Peyer's patch (tissue), 4 donors: ENCODE data around the gene CFAP54. TPM values are rescaled to one million over a fixed set of nuclear protein-coding genes. Genes with fewer than 3 reads are reported as not detected.

Experiments
- DNase-seq, 3 donors: peaks; one replicate each; pipeline ENCODE4 v3.0.0-alpha.2; 2017 to 2019
- H3K27ac ChIP-seq, 4 donors: fragments of 200-600 bp; sonication (generic); one replicate each; pipeline ENCODE4 v1.5.1; 2016 to 2019
- H3K27me3 ChIP-seq, 2 donors: fragments of 200-600 bp; sonication (generic); one replicate each; pipeline ENCODE4 v1.5.1; 2019
- H3K36me3 ChIP-seq, 3 donors: fragments of 200-600 bp; sonication (generic); one replicate each; pipeline ENCODE4 v1.5.1; 2016 to 2019
- H3K4me1 ChIP-seq, 4 donors: fragments of 200-600 bp; sonication (generic); one replicate each; pipeline ENCODE4 v1.5.1; 2016 to 2019
- H3K4me3 ChIP-seq, 4 donors: fragments of 200-600 bp; sonication (generic); 1 replicate in 3 of 4; 2 replicates in 1 of 4; pipeline ENCODE4 v1.5.1; 2016 to 2019; ENCODE audit warnings: mild to moderate bottlenecking in 1 of 4
- H3K9me3 ChIP-seq, 4 donors: fragments of 200-600 bp; sonication (generic); one replicate each; pipeline ENCODE4 v1.5.1; 2016 to 2019; ENCODE audit warnings: mild to moderate bottlenecking in 1 of 4
- POLR2A ChIP-seq, 2 donors: fragments of 450-650 bp; IDR thresholded peaks; one replicate each; pipeline ENCODE4 v1.5.1; 2017; ENCODE audit warnings: antibody characterized with exemption in 2 of 2, mild to moderate bottlenecking in 2 of 2, moderate library complexity in 2 of 2
- total RNA-seq, 4 donors: library from RNA; depleted of rRNA; stranded (reverse); fragments of >200 nt; gene quantifications; one replicate each; pipeline ENCODE4 v1.1.0, GENCODE V29; 2016
- TF ChIP-seq, protein P1 (sequence below), 6 experiments: fragments of 450-650 bp in 4 of 6; fragments of 200-600 bp in 2 of 6; sonication (generic) in 1 of 6; IDR thresholded peaks; one replicate each; pipeline ENCODE4 v1.5.1; 2017 to 2019; ENCODE audit warnings: antibody characterized with exemption in 6 of 6, mild to moderate bottlenecking in 3 of 6, moderate library complexity in 1 of 6

Gene CFAP54
- total RNA-seq, 4 donors from 2014 or later, result 0.80 to 2.7 (median 0.83) TPM; not detected in 1

DNA sequence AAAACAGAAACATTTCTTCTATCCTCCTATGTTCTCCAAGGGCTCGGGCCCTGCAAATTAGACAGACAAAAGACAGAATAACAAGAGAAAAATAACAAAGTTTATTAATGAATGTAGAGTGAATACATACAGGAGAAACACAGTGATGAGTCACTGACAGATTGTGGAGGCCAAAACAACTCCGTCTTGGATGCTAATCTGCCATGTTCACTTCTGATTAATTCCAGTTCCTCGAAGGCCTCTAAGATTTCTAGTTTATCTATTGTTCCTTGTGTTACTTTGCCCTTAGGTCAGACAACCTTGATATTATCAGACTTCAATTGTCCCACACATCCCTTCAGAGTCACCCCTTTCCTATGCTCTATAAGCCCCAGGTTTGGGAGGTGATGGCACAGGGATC, 390.8 kb downstream of the CFAP54 start:
- DNase-seq, result no peak
- Histone ChIP-seq H3K27me3 (no peaks in the 10 kb centered on the region), H3K36me3 (no peaks in the 10 kb centered on the region), H3K4me1 (no peaks in the 10 kb centered on the region), H3K9me3 (no peaks in the 10 kb centered on the region), H3K4me3 (no peak overlapping the region), H3K27ac (no peak overlapping the region)
- TF ChIP-seq, protein P1, sequence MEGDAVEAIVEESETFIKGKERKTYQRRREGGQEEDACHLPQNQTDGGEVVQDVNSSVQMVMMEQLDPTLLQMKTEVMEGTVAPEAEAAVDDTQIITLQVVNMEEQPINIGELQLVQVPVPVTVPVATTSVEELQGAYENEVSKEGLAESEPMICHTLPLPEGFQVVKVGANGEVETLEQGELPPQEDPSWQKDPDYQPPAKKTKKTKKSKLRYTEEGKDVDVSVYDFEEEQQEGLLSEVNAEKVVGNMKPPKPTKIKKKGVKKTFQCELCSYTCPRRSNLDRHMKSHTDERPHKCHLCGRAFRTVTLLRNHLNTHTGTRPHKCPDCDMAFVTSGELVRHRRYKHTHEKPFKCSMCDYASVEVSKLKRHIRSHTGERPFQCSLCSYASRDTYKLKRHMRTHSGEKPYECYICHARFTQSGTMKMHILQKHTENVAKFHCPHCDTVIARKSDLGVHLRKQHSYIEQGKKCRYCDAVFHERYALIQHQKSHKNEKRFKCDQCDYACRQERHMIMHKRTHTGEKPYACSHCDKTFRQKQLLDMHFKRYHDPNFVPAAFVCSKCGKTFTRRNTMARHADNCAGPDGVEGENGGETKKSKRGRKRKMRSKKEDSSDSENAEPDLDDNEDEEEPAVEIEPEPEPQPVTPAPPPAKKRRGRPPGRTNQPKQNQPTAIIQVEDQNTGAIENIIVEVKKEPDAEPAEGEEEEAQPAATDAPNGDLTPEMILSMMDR (IDR thresholded peaks at IDR 0.05), result no peak
- TF ChIP-seq POLR2A (IDR thresholded peaks at IDR 0.05), result no peak

DNA sequence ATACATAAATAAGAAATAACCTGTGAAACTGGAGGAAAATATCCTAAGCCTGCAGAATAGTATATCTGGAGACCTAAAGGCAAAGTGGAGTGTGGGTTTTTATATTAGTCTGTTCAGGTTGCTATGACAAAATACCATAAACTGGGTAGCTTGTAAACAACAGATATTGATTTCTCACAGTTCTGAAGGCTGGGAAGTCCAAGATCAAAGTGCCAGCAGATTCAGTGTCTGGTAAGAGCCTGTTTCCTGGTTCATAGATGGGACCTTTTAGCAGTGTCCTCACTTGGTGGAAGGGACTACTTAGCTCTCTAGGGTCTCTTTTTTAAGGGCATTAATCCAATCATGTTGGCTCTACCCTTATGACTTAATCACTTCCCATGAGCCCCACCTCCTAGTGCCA, 392.2 kb downstream of the CFAP54 start:
- Histone ChIP-seq H3K27me3 (no peaks in the 10 kb centered on the region), H3K27ac (no peak overlapping the region), H3K4me3 (no peak overlapping the region), H3K4me1 (no peaks in the 10 kb centered on the region), H3K36me3 (no peaks in the 10 kb centered on the region), H3K9me3 (no peaks in the 10 kb centered on the region)
- no peak for DNase-seq
- TF ChIP-seq, protein P1 (IDR thresholded peaks at IDR 0.05), result no peak
- TF ChIP-seq POLR2A (IDR thresholded peaks at IDR 0.05), result no peak

DNA sequence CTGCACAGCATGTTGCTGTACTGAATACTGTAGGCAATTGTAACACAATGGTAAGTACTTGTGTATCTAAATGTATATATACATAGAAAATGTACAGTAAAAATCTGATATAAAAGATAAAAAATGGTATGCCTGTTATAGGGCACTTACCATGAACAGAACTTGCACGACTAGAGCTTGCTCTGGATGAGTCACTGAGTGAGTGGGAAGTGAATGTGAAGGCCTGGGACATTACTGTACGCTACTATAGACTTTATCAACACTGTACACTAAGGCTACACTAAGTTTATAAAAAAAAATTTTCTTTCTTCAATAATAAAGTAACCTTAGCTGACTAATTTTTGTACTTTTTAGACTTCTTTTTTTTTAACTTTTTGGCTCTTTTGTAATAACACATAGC, 393.5 kb downstream of the CFAP54 start:
- no peaks in the 10 kb centered on the region for H3K9me3 ChIP-seq
- DNase-seq, result no peak
- no peak overlapping the region for H3K4me3 ChIP-seq
- no peak overlapping the region for H3K27ac ChIP-seq
- TF ChIP-seq, protein P1 (IDR thresholded peaks at IDR 0.05), result no peak
- TF ChIP-seq POLR2A (IDR thresholded peaks at IDR 0.05), result no peak
- no peaks in the 10 kb centered on the region for H3K4me1 ChIP-seq
- H3K27me3 ChIP-seq, result no peaks in the 10 kb centered on the region
- H3K36me3 ChIP-seq, result no peaks in the 10 kb centered on the region

DNA sequence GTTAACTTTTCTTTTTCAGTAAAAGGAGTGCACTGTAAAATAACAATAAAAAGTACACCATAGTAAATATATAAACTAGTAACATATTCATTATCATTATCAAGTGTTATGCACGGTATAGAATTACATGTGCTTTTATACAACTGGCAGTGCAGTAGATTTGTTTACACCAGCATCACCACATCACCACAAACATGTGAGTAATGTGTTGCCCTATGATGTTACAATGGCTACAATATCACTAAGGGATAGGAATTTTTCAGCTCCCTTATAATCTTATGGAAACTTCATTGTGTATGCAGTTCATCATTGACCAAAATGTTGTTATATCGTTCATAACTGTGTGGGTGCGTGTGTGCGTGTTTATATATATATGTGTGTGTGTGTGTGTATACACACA, 394.2 kb downstream of the CFAP54 start:
- TF ChIP-seq, protein P1 (IDR thresholded peaks at IDR 0.05), result no peak
- no peak for TF ChIP-seq POLR2A (IDR thresholded peaks at IDR 0.05)
- Histone ChIP-seq H3K4me1 (no peaks in the 10 kb centered on the region), H3K4me3 (no peak overlapping the region), H3K36me3 (no peaks in the 10 kb centered on the region), H3K27ac (no peak overlapping the region), H3K27me3 (no peaks in the 10 kb centered on the region), H3K9me3 (no peaks in the 10 kb centered on the region)
- no peak for DNase-seq

DNA sequence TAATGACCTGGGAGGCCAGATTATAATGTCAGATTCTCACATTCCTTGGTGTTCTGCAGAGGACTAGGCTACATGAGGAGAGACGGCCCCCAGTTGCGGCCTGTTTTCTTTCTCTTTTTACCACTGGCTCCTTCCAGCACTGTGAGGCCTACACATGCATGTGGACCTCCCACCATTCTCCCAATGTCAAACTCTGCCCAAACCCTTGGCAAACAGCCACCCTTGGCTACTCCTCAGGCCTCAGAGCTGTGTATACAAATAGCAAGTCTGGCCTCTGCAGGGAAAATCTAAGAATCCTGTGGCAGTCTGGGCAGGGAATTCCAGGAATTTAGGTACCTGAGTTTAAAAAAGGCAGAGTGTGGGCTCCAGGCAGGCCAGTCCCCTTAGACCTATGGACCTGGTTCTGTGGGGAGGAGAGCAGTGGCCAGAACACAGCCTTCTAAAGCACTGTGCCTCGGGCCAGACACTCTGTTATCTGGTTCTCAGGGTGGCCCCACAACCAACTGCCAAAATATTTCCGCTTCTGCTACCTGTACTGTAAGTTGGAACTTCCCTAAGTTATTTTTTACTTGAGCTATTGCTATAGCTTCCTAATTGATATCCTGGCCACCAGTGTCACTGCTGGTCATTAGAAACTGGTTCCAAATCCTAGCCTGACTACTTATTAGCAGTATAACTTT, 397.8 kb downstream of the CFAP54 start:
- no peak for DNase-seq
- no peaks in the 10 kb centered on the region for H3K27me3 ChIP-seq
- no peak for TF ChIP-seq POLR2A (IDR thresholded peaks at IDR 0.05)
- TF ChIP-seq, protein P1 (IDR thresholded peaks at IDR 0.05), result no peak
- no peaks in the 10 kb centered on the region for H3K4me1 ChIP-seq
- H3K4me3 ChIP-seq, result no peak overlapping the region
- H3K36me3 ChIP-seq, result no peaks in the 10 kb centered on the region
- no peaks in the 10 kb centered on the region for H3K9me3 ChIP-seq
- no peak overlapping the region for H3K27ac ChIP-seq
